NCI-H1694 treated with DMSO at 0.1 percent for 48 hours (cell line): ENCODE results near the gene LIMS2.

Source experiments
- DNase-seq: peaks from one replicate; lab custom pipeline; 2025; lab: John Stamatoyannopoulos, UW

LIMS2 gene

DNA sequence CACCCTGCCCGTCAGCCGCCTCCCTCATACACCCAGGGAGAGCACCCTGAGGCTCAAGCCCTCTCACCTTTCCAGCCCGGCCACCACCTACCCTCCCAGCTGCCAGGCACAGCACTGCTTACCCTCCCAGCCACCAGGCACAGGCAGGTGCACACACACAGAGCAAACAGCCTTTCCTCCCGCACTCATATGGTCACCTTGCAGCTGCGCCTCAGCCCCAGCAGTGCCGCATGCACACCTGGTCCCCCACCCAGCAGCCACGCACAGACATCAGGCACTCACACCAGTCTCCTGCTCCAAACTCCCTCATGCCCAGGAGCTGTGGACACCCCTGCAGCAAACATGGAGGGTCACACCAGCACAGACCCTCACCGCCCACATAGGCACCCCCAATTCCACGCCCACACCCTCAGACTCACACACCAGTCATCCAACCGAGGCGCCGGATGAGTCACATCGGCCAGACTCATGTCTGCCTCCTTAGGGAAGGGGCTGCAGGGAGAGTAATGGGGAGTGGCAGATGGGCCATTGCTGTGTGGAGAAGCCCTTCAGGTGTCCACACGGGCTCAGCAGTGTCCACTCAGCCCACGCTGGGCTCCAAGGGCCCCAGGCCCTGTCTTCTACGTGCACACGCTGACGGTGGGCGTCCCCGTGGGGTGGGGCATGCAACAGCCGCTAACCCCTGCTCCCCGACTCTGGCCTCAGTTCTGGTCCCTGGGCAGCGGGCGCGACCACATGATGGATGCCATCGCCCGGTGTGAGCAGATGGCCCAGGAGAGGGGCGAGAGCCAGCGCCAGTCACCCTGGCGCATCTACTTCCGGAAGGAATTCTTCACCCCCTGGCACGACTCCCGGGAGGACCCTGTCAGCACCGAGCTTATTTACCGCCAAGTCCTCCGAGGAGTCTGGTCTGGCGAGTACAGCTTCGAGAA, 51.7 kb downstream of the LIMS2 start:
- no peak for DNase-seq

- no peak for DNase-seq
Observed at GRCh38 chr2:127622561-127623387, 52.6 kb downstream of the LIMS2 start.

GRCh38 chr2:127621981-127622431, 53.3 kb downstream of the LIMS2 start:
- DNase-seq: no peak

DNA sequence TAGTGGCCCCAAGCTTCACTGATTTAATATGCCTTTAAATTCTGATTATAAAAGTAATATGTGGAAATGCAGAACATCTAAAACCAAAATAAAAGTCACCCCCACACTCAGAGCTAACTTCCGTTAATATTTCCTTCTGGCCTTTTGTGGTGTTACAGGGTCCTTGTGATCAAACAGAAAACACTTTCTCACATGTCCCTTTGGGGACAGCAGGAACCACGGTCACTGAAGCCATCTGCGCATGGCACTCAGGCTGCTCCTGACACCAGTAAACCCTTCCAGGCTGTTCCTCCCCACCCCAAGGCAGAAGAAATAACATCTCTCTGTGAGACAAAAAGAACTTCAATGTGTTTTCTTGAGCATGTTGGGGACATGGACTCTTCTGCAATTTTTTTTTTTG, 54.5 kb downstream of the LIMS2 start:
- no peak for DNase-seq

DNA sequence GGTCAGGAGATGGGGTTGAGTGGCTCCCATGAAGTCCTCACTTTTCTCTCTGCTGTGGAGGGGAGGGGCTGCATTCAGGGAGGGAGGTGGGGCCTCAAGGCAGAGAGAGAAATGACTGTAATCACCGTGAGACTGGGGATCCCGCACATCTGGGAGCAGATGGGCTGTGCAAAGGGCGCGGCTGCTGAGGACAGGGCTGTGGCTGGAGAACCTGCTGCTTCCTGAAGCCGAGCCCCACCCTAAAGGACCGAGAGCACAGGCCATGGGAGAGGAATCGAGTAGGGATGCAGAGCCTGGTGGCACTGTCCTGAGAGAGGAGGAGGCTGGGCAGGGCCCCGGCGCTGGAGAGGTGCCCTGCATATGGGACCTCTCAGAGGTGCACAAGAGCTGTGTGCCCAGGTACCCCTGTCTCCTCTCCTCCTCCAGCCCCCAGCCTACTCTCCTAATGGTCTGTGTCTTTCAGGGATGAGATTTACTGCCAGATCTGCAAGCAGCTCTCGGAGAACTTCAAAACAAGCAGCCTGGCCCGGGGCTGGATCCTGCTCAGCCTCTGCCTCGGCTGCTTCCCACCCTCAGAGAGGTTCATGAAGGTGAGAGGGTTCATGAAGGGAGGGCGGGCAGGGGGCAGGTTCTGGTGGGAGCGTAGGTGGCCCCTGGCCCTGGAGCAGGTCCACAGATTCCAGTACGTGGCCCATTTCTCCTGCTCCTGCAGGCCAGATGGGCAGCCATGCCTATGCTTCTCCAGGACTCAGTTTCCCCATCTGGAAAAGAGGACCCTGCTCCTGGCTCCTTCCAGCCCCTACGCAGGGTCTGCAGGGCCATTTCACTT, 55.2 kb downstream of the LIMS2 start:
- no peak for DNase-seq

GRCh38 chr2:127619203-127619590, 56.1 kb downstream of the LIMS2 start:
- no peak for DNase-seq

GRCh38 chr2:127618551-127619202, 56.7 kb downstream of the LIMS2 start:
- DNase-seq: no peak

GRCh38 chr2:127615511-127616166, 59.7 kb downstream of the LIMS2 start:
- no peak for DNase-seq

- no peak for DNase-seq
Observed at GRCh38 chr2:127614731-127615130, 60.6 kb downstream of the LIMS2 start.

DNA sequence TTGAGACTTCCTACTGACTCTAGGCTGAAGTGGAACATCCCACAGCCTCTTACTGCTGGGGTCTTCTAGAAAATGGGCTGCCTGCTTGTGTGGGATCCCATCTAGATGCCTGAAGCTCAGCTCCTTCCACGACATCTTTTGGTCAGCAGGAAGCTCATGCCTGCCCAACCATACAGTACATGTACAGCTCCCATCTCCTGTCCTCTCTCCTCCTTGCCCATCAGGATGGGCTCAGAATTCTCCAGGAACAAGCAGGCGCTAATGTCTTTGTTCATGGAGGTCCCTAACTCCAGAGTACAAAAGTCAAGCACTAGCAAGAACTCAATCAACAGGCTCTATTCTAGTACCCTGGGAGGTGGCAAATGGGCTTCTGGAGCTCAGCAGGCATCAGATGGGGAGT, 61.1 kb downstream of the LIMS2 start:
- DNase-seq: no peak

GRCh38 chr2:127612111-127612822, 63.1 kb downstream of the LIMS2 start:
- no peak for DNase-seq

GRCh38 chr2:127611076-127611925, 64.0 kb downstream of the LIMS2 start:
- DNase-seq: no peak

DNA sequence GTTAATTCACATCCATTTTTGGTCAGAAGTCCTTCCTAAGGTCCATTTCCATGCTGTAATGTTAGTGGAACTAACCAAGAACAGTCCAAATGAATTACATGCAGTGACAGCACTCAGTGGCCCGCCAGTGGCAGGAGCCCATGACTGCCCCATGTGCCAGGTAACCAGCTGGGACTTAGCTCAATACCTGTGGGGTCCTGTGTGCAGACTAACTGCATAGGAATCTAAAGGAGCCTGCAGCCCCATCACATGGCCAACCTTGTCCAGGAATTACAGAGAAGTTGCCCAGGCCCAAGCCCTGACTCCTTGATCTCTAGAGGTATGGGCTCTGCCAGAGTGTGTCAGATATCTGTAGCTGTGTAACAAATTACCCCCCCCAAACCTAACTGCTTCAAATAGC, 64.8 kb downstream of the LIMS2 start:
- DNase-seq: no peak

- DNase-seq: no peak
Observed at GRCh38 chr2:127609818-127610217, 65.5 kb downstream of the LIMS2 start.

DNA sequence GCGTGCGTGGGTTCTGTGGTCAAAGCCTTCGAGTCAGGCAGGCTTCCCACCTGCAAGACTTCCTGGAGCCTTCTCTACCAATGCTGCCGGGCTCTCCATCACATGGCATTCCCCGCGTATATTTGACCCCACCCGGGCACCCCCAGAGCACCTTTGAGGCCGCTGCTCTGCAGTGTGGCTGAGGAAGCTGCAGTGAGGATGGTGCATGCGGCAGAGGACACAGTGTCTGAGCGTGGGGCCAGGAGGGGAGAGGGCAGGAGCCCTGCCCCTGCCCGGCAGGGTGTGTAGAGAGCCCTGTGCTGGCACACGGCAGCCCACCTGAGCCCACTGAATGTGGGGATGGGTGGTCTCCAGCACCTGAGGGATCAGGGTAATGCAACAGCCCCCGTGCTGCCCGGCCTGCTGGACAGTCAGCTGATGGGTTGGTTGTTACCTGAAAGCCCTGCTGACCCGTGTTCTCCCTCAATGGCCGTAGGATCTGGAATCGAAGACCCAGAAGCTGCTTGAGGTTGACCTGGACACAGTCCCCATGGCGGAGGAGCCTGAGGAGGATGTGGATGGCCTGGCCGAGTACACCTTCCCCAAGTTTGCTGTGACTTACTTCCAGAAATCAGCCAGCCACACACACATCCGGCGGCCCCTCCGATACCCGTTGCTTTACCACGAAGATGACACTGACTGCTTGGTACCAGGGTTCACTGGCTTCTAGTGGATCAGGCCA, 66.1 kb downstream of the LIMS2 start:
- no peak for DNase-seq

DNA sequence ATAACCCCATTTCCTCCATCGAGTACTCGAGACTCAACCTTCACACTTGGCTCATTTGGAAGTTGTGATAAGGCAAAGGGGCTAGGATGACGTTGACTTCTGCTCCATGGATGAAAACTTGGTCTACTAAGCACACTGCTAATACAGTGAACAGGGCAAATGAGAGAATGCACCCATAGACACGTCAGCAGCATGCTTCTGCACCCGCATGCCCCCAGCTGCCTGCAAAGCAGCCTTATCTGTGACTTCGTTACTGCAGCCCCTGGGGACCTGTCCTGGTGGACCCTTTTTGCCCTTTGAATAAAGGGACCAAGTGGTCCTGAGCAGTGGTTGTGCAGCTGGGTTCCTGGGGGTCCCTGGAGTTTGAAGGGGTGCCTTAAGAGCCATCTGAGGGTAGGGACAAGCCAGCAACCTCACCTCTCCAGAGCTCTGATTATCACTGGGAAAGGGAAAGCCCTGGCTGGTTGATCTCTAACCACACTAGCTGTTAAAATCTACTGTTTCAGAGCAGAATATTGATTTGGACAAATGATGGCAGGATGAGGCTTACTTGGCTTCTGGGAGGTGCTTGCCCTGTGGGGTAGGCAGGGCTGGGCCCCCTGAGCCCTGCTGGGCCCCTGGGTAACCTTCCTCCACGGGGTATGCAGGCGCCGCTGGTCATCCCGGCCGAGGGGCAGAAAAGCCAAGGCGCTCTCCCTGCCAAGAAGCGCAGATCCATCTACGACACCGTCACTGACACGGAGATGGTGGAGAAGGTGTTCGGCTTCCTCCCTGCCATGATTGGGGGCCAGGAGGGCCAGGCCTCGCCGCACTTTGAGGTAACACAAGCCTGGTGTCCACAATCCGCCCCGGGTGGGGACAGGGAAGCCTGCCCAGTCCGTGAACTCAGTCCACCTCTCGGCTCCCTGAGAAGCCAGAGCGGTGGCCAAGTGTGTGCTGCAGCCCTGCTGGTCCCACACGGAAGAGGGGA, 67.0 kb downstream of the LIMS2 start:
- no peak for DNase-seq

GRCh38 chr2:127607399-127607908, 67.9 kb downstream of the LIMS2 start:
- DNase-seq: no peak
